Fibroblast of skin of scalp (primary cell): Measurements from ENCODE around the gene SMOC1. TPM values are rescaled to one million over a fixed set of nuclear protein-coding genes. Genes with fewer than 3 reads are reported as not detected.

Source experiments
- DNase-seq: peaks from one replicate; pipeline ENCODE4 v3.0.0-alpha.2; 2013
- polyA plus RNA-seq, 2 experiments: library from polyadenylated mRNA; unstranded; fragments of 120-200 nt; gene quantifications; one replicate each; pipeline ENCODE4 v1.2.1, GENCODE V29; 2013; ENCODE audit not compliant: insufficient read length in 2 of 2

The SMOC1 gene
- polyA plus RNA-seq (2013, experiment 1 of 2; ENCODE audit: insufficient read length) = 0.24 TPM
- polyA plus RNA-seq (2013, experiment 2 of 2; ENCODE audit: insufficient read length) = 0.46 TPM

DNA sequence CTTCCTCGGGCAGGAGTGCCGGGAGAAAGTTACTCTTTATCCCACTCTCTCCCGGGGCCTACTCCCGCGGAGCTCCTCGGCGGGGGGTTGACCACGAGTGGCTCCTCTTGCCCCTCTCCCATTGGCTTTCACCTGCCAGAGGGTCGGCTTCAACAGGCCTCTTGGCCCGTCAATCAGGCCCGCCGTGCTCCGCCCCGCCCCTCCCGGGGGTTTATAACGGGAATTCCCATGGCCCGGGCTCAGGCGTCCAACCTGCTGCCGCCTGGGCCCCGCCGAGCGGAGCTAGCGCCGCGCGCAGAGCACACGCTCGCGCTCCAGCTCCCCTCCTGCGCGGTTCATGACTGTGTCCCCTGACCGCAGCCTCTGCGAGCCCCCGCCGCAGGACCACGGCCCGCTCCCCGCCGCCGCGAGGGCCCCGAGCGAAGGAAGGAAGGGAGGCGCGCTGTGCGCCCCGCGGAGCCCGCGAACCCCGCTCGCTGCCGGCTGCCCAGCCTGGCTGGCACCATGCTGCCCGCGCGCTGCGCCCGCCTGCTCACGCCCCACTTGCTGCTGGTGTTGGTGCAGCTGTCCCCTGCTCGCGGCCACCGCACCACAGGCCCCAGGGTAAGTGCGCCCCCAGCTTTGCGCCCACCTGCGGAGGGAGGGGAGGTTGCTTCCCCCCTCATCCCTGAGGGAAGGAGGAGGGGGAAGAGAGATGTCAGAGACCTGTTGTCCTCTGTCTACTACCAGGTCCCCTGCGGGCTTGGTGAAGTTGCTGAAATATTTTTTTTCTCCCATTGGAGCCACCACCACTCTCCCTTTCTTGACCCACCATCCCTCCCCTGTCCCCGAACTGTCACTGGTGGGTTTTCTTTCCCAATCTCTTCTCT, at the start of gene SMOC1:
TSS of gene SMOC1 (plus strand) at position 242 of the 869 bp plus-strand sequence. CDS start at position 505, 263 bp downstream.
- DNase-seq = peak; percentile 18

DNA sequence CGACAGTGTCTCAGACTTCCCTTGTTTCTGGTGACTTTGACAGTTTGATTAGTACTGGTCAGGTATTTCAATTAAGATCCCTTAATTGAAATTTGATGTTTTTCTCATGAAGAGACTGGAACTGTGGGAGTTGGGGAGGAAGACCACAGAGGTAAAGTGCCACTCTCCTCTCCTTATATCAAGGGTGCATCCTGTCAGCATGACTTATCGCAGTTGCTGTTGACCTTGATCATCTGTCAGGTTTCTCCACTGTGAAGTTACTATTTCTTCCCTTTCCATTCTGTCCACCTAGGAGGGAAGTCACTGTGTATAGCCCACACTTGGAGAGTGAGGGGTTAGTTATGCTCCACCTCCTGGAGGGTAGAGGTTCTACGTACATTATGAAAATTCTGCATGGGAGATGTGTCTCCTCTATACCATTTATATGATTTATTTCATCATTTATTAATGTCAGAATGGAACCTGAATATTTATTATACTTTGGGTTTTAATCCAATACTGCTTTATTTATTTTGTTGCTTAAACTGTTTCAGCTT, 40.3 kb upstream of the SMOC1 start:
- no peak for DNase-seq

GRCh38 chr14:69839661-69840060, 39.6 kb upstream of the SMOC1 start:
- DNase-seq = no peak

DNA sequence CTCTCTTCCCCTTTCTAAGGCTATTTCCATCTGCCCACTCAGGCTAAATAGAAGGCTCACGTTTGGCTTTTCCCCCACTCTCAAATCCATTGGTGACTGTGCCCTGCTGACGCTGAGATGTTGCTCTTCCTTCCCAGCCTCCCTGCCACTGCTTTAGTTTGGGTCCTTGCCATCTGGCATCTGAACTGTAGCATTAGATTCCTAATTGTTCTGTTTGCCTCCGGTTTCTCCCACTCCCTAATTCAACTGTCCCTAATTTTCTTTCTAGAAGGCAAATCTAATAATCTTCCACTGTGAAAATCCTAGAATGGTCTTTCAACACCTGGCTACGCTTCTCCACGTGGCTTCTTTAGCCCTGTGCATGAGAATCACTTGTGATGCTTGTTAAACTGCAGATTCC, 37.6 kb upstream of the SMOC1 start:
- DNase-seq = no peak

GRCh38 chr14:69842686-69843420, 36.4 kb upstream of the SMOC1 start:
- no peak for DNase-seq

- DNase-seq = no peak
Measured at GRCh38 chr14:69844171-69844570, 35.0 kb upstream of the SMOC1 start.

DNA sequence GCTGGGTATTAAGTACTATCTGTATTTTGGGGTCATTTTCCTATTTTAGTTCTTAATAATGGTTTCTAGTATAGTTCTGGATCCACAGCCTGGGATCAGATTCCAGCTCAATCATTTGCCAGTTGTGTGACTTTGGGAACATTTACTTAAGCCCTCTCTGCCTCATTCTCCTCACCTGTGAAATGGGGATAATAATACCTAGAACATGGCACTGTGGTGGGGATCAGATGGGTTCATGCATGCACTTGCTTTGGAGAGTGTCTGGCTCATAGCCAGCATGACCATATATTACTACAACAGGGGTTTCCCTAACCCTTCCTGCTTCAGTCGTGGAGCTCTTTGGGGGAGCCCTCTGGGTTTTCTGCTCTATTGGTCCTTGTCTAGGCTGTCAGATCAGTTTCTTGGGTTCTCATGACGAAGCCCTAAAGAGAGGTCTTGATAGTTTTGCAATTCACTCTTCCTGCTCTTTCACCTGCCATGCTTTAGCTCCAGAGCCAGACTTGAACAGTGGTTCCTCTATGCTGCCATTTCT, 34.1 kb upstream of the SMOC1 start:
- no peak for DNase-seq

DNA sequence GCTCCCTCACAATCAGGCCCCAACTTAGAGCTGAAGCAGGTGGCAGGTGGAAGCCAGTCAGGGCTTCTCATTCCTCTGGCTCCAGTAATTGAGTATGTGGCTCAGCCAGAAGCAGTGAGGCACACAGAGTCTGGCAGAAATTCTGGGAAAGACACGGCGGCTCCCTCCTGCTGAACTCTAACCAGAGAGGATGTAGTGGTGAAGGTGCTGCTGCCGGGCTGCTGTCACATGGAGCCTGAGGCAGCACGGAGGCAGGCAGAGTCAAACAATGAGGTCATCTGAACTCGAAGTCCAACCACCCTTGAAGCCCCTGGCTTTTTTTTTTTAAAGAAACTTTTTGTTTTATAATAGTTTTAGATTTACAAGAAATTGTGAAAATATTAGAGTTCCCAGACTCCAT, 33.4 kb upstream of the SMOC1 start:
- no peak for DNase-seq

- DNase-seq = no peak
Measured at GRCh38 chr14:69848156-69848555, 31.1 kb upstream of the SMOC1 start.

- no peak for DNase-seq
Measured at GRCh38 chr14:69848903-69849391, 30.3 kb upstream of the SMOC1 start.

GRCh38 chr14:69850086-69850735, 29.0 kb upstream of the SMOC1 start:
- DNase-seq = no peak

DNA sequence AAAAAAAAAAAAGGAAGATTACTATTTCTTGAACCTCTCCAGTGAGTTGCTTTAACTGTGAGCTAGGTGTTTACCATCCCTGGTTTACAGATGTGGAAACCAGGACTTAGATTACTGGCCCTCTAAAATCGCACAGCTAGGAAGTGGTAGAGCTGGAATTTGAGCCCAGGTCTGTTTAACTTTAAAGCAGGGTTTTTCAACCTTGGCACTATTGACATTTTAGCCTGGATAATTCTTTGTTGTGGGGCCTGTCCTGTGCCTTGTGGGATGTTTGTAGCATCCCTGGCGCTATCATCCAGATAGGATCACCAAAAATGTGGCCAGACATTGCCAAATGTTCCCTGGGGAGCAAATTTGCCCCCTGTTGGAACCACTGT, 28.5 kb upstream of the SMOC1 start:
- DNase-seq = no peak

DNA sequence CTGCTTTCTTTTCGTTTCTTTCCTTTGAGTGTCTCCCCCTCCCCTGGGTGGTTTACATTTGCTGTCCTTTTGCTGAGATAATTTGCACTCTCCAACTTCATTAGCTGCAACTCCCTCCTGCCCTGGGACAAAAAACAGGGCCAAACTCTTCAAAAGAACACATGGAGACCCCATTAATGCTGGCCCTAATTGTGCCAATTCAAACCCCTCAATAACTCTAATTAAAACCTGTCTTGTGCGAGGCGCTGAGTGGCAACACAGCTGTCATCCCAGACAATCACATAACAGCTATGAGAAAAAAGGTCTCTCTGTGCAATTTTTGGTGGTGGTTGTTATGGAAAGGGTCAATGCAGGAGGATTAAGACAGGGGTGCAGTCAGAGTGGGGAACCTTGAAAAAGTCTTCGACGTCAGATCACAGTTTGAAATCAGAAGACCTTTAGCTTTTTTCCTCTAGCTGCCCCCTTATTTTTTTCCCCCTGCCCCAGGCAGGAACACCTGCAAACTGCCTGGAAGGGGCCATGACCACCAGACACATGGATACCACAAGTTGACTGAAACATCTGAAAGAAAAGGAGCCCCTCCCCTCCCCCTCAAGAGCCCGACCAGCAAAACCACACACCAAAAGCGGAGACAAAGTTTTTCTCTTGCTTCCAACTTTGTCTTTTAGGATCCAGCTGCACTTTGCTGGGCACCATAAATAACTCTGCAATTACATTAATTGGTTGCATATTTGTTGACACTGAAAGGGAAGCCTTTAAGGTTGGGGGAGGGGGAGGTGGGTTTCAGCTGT, 26.5 kb upstream of the SMOC1 start:
- no peak for DNase-seq

- no peak for DNase-seq
Measured at GRCh38 chr14:69853774-69854173, 25.4 kb upstream of the SMOC1 start.

DNA sequence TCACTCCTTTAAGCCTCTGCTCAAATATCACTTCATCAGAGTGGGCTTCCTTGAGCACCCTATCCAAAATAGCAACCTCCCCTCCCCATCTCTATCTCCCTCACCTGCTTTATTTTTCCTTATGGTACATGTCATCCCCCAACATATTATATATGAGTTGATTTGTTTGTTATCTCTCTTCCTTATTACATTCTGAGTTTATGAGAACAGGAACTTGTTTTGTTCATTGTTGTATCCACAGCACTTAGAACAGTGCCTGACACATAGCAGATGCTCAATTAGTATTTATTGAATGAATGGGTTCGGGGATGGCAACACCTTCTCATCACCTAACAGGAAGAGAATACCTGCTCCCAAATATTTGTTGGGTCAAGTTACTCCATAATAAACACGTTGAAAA, 24.6 kb upstream of the SMOC1 start:
- DNase-seq = no peak

GRCh38 chr14:69855180-69855832, 23.9 kb upstream of the SMOC1 start:
- no peak for DNase-seq

DNA sequence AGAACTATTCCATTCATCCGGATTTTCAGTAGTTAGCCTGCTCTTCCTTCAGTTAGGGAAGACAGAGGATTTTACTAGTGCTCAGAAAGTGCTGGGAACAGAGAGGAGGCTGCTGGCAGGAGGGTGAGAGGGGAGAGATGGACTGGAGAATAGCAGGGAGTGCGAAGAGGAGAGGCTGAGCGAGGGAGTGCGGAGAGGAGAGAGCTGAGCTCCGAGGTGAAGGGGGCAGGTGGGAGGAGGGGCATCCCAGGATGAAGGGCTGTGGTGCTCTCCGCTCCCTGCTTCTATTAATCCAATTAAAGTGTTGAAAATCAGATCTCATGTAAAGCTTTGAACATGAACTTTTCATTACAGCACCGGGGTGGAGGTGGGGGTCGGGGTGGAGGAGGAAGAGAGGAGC, 20.4 kb upstream of the SMOC1 start:
- DNase-seq = no peak

DNA sequence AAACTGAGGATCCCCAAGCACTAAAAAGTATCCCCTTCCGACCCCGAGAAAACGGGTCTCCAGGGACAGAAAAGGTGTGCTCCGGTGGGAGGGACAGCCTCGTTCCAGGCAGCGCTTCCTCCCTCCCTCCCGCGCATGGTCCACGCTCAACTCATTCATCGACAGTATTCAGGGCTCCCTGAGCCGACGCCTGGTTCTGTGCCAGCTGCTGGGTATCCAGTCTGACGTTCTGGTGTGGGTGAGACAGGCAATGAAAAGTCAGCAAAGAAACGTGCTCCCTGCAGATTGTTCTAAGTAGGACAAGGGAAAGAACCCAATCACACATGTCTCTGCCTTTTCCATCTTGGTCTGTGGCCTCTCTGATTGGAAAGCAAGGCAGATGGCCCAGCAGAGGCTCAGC, 19.6 kb upstream of the SMOC1 start:
- no peak for DNase-seq

DNA sequence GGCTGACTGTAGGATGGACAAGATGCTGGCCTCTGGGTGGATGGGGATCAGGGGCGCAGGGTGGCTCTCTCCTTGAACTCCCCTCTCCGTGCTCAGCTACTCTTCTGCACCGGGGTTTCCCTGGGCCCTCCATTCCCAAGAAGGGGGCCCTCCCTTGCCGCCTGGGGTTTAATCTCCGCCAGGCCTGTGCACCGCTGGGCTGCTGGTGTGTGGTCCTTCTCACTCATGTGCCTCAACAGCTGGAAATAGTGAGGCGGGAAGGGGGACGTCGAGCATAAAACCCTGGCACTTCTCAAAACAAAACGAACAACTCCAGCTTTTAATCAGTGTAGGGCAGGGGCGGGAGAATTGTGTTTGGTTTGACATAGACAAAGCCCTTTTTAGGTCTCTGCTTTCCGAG, 19.0 kb upstream of the SMOC1 start:
- DNase-seq = no peak

DNA sequence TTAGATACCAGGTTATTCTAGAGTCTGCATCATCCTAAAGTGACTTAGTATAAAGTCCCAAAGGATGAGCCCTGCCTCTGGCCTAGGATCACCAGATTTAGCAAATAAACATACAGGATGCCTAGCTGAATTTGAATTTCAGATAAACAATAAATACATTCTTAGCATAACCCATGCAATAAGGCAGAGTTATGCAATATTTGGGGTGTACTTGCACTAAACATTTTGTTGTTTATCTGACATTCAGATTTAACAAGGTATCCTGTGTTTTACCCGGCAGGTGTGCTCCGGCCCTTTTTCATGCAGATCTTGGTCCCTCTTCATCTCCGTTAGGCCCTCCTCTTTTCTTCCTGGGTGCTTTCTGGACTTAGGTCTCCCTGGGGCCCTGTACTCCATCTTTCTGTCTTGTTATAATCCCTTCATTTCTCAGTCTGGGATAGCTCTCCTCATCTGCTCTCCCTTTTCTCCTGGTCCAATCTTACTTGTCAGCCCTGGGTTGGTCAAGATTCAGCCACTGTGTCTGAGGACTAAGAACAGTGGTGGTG, 18.1 kb upstream of the SMOC1 start:
- DNase-seq = no peak

DNA sequence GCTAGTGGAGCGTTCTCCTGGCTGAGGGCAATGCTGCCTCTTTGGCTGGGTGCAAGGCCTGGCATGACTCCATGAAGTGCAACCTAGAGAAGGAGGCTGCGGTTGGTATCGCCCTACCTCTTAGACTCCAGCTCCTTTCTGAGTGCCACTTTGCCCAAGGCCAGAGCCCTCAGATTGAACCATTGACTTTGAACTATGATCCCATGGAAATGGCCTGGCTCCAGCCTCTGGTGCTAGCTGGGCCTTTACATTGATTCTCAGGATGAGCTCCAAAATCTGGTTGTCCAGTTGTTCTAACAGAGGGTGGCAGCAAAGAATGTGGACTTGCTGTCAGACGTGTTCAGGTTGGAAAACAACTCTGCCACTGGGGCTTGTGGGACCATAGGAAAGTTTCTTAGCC, 16.1 kb upstream of the SMOC1 start:
- DNase-seq = no peak
